NOMO-1 treated with dmso at 0.1 percent for 144 hours (cell line): ENCODE results near the gene CASP9.
A peak's percentile ranks its signal among the peaks of the same experiment; 100 is the strongest.
"Not testable (repeated sequence)": the region's sequence is repeated elsewhere in the genome, so short reads cannot be mapped to it uniquely, and the experiment has no call there.

Source experiments
- DNase-seq: peaks from one replicate; lab custom pipeline; 2025; ENCODE audit not compliant: unreplicated experiment; lab: John Stamatoyannopoulos, UW

CASP9 gene

DNA sequence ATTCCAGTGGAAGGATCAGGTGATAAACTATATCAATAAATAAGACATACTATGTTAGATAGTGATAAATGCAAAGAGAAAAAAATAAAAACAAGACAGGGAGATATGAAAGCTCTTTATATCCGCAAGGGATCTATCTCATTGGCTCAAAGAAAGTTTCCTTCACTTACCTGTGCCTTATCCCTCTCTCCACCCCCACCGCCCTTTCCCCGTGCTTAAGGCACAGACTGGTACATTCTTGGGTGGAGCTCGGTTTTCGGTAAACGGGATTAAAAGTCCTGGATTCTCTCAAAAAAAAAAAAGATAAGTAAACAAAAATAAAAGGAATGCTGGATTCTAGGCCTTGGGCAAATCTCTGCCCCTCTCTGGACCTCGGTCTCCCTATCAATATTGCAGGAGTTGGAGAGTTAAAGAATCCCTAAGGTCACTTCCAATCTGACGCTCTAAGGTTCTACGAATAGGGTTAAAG is 2.0 kb upstream of the CASP9 start:
- no peak for DNase-seq

DNA sequence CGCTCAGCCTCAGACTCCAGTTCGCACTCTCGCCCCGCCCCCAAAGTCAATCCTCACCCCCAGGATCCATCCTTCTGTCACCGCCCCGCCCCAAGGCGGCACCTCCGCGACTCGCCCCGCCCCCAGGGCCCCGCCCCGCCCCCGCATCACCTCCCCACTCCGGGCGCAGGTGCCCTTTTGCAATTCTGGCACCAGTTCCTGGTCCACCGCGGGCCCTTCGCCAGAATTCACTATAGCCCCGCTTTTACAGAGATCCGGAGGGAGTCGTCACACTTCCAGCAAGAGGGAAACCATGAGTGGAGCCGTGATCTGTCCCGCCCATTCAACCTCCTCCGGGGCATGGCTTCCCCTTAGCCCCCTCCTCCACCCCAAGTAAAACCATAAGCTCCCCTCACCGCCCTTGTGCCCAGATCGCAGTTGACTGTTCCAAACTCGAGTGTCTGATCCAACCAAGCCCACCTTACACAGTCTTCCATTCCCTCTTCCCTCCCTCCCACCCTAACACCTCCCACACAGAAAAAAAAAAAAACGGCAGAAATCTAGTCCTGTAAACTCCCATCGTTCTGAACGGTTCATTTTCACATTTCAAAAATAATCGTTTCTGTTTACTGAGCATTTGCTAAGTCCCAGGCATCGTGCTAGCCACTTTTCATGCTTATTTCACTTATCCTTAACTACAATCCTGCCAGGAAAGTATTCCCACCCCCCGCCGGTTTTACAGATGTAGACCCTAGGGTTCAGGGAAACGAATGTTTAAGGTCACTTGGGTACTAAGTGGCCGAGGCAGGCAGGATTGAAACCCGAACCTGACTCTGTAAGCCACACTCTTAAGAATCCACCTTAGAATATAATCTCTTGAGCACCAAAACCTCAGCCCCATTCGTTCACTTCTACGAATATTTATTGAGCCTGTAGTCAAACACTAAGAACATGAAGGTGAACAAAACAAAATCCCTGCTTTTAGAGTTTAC is 1.3 kb upstream of the CASP9 start:
- DNase-seq = no peak

- DNase-seq = peak; percentile 98
These were observed 451 bp upstream of the CASP9 start for GRCh38 chr1:15524283-15525049.

- DNase-seq = peak; percentile 4
These were observed 653 bp downstream of the CASP9 start for GRCh38 chr1:15523104-15524020.

DNA sequence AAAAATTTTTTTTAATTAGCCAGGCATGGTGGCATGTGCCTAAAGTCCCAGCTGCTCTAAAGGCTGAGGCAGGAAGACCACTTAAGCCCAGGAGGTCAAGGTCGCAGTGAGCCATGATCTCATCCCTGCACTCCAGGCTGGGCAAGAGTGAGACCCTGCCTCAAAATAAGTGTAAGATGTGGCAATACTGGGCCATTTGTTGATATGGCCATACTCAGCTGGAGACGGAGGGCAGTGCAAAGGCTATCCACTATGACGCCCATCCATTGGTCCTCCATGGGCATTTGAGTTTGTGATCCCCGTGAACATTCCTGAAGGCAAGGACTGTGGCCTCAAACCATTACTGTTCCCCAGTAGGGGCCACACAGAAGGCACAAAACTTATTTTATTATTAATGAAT is 1.5 kb downstream of the CASP9 start:
- DNase-seq = no peak

GRCh38 chr1:15521206-15521906 is 2.7 kb downstream of the CASP9 start:
- DNase-seq = not testable (repeated sequence)

- no peak for DNase-seq
These were observed 4.4 kb downstream of the CASP9 start for GRCh38 chr1:15519625-15520024.

GRCh38 chr1:15515022-15515663 is 8.9 kb downstream of the CASP9 start:
- peak; percentile 2 for DNase-seq

DNA sequence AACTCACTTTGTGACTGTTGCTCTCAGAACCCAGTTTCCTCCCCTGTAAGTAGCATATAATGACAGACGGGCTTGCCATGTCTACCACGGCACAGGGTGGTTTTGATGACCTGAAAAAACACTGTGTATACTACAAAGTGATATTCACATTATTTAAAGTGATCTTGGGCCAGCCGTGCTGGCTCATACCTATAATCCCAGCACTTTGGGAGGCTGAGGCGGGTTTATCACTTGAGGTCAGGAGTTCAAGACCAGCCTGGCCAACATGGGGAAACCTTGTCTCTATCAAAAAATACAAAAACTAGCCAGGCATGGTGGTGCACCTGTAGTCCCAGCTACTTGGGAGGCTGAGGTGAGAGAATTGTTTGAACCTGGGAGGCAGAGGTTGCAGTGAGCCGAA is 9.5 kb downstream of the CASP9 start:
- not testable (repeated sequence) for DNase-seq

GRCh38 chr1:15513919-15514318 is 10.1 kb downstream of the CASP9 start:
- no peak for DNase-seq

- no peak for DNase-seq
These were observed 10.8 kb downstream of the CASP9 start for GRCh38 chr1:15513192-15513591.

DNA sequence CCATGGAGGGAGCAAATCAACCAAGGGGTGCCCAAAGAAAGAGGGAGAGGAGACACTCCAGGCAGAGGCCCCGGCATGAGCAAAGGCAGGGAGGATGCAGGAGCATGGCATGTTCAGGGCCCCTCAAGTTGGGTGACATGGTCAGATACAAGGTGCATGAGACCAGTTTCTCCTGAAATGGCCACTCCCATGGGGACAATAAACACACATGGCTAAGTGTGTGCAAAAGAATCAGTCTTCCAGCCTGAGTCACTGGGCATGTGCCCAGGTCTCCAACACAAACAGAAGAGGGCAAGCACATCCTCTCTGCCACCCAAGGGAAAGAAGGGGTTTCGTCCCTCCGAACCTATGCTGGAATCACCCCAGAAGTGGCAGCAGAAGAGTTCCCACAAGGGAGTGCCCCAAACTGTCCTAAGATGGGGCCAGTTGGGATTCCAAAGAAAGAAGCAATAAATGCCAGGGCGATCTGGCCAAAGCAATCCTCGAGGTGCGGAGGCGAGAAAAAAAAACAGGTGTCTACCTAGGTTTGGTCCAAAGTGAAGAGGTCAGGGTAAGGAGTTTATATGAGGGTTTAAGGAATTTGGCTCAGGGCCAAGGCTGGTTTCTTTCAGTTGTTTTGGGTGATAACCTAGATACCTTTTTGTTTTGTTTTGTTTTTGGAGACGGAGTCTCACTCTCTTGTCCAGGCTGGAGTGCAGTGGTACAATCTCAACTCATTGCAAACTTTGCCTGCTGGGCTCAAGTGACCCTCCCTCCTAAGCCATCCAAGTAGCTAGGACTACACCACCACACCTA is 13.2 kb downstream of the CASP9 start:
- no peak for DNase-seq

- DNase-seq = no peak
These were observed 14.4 kb downstream of the CASP9 start for GRCh38 chr1:15509586-15509985.

GRCh38 chr1:15508700-15509487 is 15.1 kb downstream of the CASP9 start:
- DNase-seq = no peak

- no peak for DNase-seq
These were observed 16.7 kb downstream of the CASP9 start for GRCh38 chr1:15507278-15507677.

GRCh38 chr1:15506831-15507230 is 17.2 kb downstream of the CASP9 start:
- DNase-seq = no peak

DNA sequence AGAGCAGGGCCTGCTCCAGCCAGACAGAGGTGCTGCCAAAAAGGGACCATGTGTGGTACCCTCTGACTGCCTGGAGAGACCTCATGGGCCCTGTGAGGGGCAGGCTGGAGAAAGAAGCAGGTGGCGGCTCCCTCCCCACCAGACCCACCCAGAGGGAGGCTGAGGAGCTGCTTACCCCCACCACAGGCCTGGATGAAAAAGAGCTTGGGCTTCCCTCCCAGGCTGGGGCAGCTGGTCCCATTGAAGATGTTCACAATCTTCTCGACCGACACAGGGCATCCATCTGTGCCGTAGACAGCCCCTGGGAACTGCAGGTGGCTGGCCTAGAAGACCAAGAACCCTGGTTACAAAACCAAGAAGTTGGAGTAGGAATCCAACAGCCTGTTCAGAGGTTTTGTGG is 19.6 kb downstream of the CASP9 start:
- DNase-seq = no peak
